Mesodermal cell (in vitro differentiated cells): ENCODE data around the gene DENND4A.
"Not testable (repeated sequence)": the region's sequence is repeated elsewhere in the genome, so short reads cannot be mapped to it uniquely, and the experiment has no call there.

Experiments used
- H3K27ac ChIP-seq: 2 replicates; pipeline ENCODE4 v1.7.0; 2013; ENCODE audit warnings: mild to moderate bottlenecking, low read depth, low read length, moderate library complexity; ENCODE audit not compliant: severe bottlenecking
- H3K36me3 ChIP-seq: 2 replicates; pipeline ENCODE4 v1.7.1; 2013; ENCODE audit warnings: mild to moderate bottlenecking, low read length, moderate library complexity; ENCODE audit not compliant: control insufficient read depth, insufficient read depth
- H3K4me1 ChIP-seq: one replicate; pipeline ENCODE4 v1.7.1; 2013; ENCODE audit warnings: mild to moderate bottlenecking, low read length; ENCODE audit not compliant: insufficient read depth, control insufficient read depth, poor library complexity, severe bottlenecking
- H3K4me3 ChIP-seq: 2 replicates; pipeline ENCODE4 v1.7.0; 2013; ENCODE audit warnings: low read length, control low read depth, mild to moderate bottlenecking; ENCODE audit not compliant: insufficient read depth, poor library complexity, severe bottlenecking; ENCODE audit errors: extremely low read depth
- H3K9me3 ChIP-seq: 2 replicates; pipeline ENCODE4 v1.7.1; 2013; ENCODE audit warnings: mild to moderate bottlenecking, low read length, moderate library complexity; ENCODE audit not compliant: control insufficient read depth
- WGBS, 2 experiments: methylation state at CpG; one replicate each; pipeline ENCODE4 v1.1.5; 2013; ENCODE audit warnings: missing lambda C conversion rate in 2 of 2; ENCODE audit not compliant: insufficient coverage in 2 of 2; 5-methylcytosine and 5-hydroxymethylcytosine counted together

The DENND4A gene

GRCh38 chr15:65816441-65816840 is 24.3 kb upstream of the DENND4A start:
- Histone ChIP-seq H3K4me3 (no peak overlapping the region), H3K4me1 (no peaks in the 10 kb centered on the region), H3K36me3 (no peaks in the 10 kb centered on the region), H3K27ac (no peak overlapping the region), H3K9me3 (no peaks in the 10 kb centered on the region)
- WGBS, 2 experiments, result 85 to 100% methylated on average over 2 to 3 of the region's 3 CpGs

- not testable (repeated sequence) for H3K27ac ChIP-seq, H3K4me1 ChIP-seq, H3K4me3 ChIP-seq, H3K9me3 ChIP-seq, H3K36me3 ChIP-seq
- 57 to 75% methylated on average over 3 to 4 of the region's 4 CpGs for WGBS, 2 experiments
Measured at GRCh38 chr15:65816008-65816407, 23.9 kb upstream of the DENND4A start.

- not testable (repeated sequence) for H3K9me3 ChIP-seq, H3K36me3 ChIP-seq, H3K27ac ChIP-seq, H3K4me1 ChIP-seq, H3K4me3 ChIP-seq
- no CpG with 5 or more reads among the region's 4 CpGs for WGBS, 2 experiments
Measured at GRCh38 chr15:65814271-65814670, 22.2 kb upstream of the DENND4A start.

GRCh38 chr15:65812916-65813315 is 20.8 kb upstream of the DENND4A start:
- Histone ChIP-seq H3K9me3 (no peaks in the 10 kb centered on the region), H3K27ac (no peak overlapping the region), H3K36me3 (no peaks in the 10 kb centered on the region), H3K4me1 (no peaks in the 10 kb centered on the region), H3K4me3 (no peak overlapping the region)
- 60% methylated on average over 1 of the region's 1 CpG; no CpG with 5 or more reads in 1 of the 2 experiments for WGBS, 2 experiments

- WGBS, 2 experiments, result no CpG with 5 or more reads among the region's 3 CpGs
- no peak overlapping the region for H3K27ac ChIP-seq
- H3K9me3 ChIP-seq, result no peaks in the 10 kb centered on the region
- H3K36me3 ChIP-seq, result no peaks in the 10 kb centered on the region
- H3K4me3 ChIP-seq, result no peak overlapping the region
- no peaks in the 10 kb centered on the region for H3K4me1 ChIP-seq
Measured at GRCh38 chr15:65812467-65812866, 20.4 kb upstream of the DENND4A start.

GRCh38 chr15:65811835-65812234 is 19.7 kb upstream of the DENND4A start:
- no peaks in the 10 kb centered on the region for H3K9me3 ChIP-seq
- H3K4me1 ChIP-seq, result no peaks in the 10 kb centered on the region
- no peak overlapping the region for H3K4me3 ChIP-seq
- no peak overlapping the region for H3K27ac ChIP-seq
- H3K36me3 ChIP-seq, result no peaks in the 10 kb centered on the region
- WGBS, 2 experiments, result no CpG with 5 or more reads among the region's 3 CpGs

GRCh38 chr15:65811011-65811733 is 19.1 kb upstream of the DENND4A start:
- 90 to 91% methylated on average over 2 to 3 of the region's 4 CpGs for WGBS, 2 experiments
- not testable (repeated sequence) for H3K9me3 ChIP-seq, H3K27ac ChIP-seq, H3K4me3 ChIP-seq, H3K36me3 ChIP-seq, H3K4me1 ChIP-seq

- H3K4me1 ChIP-seq, result peaks cover 1% of the 10 kb centered on the region
- no peak overlapping the region for H3K4me3 ChIP-seq
- H3K36me3 ChIP-seq, result no peaks in the 10 kb centered on the region
- WGBS, 2 experiments, result 60% methylated on average over 1 of the region's 3 CpGs; no CpG with 5 or more reads in 1 of the 2 experiments
- no peak overlapping the region for H3K27ac ChIP-seq
- H3K9me3 ChIP-seq, result no peaks in the 10 kb centered on the region
Measured at GRCh38 chr15:65806397-65806796, 14.3 kb upstream of the DENND4A start.

GRCh38 chr15:65805019-65805745 is 13.1 kb upstream of the DENND4A start:
- no peaks in the 10 kb centered on the region for H3K36me3 ChIP-seq
- no peaks in the 10 kb centered on the region for H3K9me3 ChIP-seq
- H3K27ac ChIP-seq, result no peak overlapping the region
- H3K4me3 ChIP-seq, result no peak overlapping the region
- peaks cover 7% of the 10 kb centered on the region for H3K4me1 ChIP-seq
- WGBS, 2 experiments, result 75 to 100% methylated on average over 1 to 2 of the region's 5 CpGs

GRCh38 chr15:65804252-65804931 is 12.3 kb upstream of the DENND4A start:
- Histone ChIP-seq H3K27ac (no peak overlapping the region), H3K4me3 (no peak overlapping the region), H3K4me1 (peaks cover 7% of the 10 kb centered on the region), H3K9me3 (no peaks in the 10 kb centered on the region), H3K36me3 (no peaks in the 10 kb centered on the region)
- WGBS, 2 experiments, result 100% methylated on average over 1 of the region's 1 CpG; no CpG with 5 or more reads in 1 of the 2 experiments
